HG02938 (cell line): ENCODE measurements around the gene NPPA.

Experiments used
- ATAC-seq: cut with Tn5 transposase; IDR thresholded peaks from one replicate; pipeline ENCODE4 v1.9.1; 2021; ENCODE audit warnings: mild to moderate bottlenecking, moderate library complexity; ENCODE audit not compliant: unreplicated experiment

Gene NPPA

GRCh38 chr1:11874624-11875023 lies 27.0 kb upstream of the NPPA start:
- ATAC-seq: no peak

GRCh38 chr1:11874258-11874562 lies 26.6 kb upstream of the NPPA start:
- no peak for ATAC-seq

DNA sequence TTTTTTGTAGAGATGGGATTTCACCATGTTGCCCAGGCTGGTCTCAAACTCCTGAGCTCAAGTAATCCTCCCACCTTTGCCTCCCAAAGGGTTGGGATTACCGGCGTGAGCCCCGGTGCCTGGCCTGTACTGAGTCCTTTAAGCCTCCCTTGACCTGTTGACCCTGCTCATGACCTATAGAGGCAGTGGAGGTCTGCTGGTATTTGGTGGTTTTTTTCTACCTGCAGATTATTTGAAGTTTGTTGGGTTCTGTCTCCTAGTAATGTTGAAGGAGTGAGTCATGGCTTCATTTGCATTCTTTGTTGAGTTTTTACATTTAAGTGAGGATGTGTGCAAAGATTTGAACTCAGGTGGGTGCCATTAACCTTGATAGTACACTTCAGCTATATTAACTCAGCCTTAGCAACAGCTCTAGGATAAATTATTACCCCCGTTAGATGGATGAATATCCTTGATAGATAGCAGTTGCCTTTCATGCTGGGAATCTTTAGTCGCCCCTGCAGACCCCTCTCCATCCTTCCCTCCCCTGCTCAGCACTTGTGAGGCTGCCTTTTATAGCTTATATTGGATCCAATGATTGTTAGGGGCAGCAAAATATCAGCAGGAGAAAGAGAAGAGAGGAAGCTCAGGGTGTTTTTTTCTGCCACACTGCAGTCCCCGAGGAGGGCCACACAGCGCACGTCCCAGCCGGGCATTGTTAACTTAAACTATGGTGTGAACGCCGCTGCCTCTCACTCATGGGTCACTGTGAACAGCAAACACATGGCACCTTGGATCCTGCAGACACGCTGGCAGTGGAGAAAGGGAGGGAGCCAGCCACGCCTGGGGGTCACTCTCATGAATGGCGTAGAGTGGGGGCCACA lies 26.0 kb upstream of the NPPA start:
- no peak for ATAC-seq

DNA sequence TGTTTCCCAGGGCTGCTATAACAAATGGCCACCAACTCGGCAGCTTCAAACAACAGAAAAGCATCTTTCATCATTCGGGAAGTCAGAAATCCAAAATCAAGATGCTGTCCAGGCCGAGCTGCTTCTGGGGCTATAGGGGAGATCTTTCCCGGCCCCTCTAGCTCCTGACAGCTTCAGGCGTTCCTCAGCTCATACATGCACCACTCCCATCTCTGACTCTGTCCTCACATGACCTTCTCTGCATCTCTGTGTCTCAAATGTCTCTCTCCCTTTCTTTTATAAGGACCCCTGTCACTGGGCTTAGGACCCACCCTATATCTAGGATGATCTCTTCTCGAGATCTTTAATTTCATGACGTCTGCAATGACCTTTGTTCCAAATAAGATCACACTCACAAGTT lies 25.0 kb upstream of the NPPA start:
- no peak for ATAC-seq

GRCh38 chr1:11869650-11870207 lies 22.1 kb upstream of the NPPA start:
- no peak for ATAC-seq

DNA sequence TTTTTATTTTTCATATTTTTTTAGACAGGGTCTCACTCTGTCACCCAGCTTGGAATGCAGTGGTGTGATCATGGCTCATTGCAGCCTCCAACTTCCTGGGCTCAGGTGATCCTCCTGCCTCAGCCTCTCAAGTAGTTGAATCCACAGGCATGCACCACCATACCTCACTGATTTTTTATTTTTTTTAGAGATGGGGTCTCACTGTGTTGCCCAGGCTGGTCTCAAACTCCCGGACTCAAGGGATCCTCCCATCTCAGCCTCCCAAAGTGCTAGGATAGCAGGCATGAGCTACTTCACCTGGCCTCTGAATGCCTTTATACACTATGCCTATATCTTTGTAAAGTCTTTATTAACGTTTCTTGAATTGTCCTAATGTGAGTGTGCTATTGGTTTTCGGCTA lies 21.5 kb upstream of the NPPA start:
- ATAC-seq: no peak

DNA sequence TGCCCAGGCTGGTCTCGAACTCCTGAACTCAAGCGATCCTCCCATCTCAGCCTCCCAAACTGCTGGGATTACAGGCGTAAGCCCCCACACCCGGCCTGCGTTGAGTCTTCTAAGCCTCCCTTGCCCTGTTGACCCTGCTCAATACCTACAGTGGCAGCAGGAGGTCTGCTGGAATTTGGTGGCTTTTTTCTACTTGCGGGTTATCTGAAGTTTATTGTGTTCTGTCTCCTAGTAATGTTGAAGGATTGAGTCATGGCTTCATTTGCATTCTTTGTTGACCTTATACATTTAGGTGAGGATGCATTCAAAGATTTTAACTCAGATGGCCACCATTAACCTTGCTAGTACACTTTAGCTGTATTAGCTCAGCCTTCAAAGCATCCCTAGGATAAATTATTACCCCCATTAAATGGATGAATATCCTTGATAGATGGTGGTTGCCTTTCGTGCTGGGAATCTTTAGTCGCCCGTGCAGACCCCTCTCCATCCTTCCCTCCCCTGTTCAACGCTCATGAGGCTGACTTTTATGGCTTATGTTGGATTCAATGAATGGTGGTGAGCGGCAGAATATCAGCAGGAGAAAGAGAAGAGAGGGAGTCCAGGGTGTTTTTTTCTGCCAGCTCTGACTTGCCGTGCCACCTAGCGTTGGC lies 20.9 kb upstream of the NPPA start:
- ATAC-seq: no peak

DNA sequence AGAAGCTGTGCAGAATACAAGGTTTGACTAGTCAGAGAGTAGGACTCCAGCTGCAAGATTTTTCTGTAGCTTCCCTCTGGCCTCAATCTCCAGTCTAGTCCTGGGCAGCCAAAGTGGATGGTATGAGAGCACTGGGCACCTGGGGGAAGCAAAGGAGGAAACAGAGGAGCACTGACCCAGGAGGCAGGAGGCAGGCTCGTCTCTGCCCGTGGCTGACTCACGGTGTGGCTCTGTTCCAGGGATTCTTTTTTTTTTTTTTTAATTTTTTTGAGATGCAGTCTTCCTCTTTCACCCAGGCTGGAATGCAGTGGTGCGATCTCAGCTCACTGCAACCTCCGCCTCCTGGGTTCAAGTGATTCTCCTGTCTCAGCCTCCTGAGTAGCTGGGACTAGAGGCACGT lies 15.3 kb upstream of the NPPA start:
- no peak for ATAC-seq

DNA sequence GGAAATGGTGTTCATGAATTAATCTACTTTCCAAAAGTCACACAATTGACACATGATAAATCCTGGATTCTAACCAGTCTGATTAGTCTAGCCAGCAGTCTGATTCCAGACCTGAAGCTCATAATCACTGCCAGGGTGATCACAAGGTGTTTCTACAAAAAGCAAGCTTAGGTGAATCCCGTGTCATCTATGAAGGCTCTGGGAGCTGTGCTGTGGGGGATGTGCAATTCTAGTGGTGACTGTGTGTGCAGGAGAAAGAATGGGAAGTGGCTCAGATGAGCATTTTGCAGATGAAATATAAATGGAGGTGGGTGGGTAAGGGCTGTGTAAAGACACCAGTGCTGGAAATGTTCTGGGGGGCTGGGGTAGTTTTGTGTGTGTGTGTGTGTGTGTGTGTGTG lies 13.0 kb upstream of the NPPA start:
- no peak for ATAC-seq

GRCh38 chr1:11860083-11860482 lies 12.5 kb upstream of the NPPA start:
- no peak for ATAC-seq

GRCh38 chr1:11858968-11859871 lies 11.6 kb upstream of the NPPA start:
- no peak for ATAC-seq

DNA sequence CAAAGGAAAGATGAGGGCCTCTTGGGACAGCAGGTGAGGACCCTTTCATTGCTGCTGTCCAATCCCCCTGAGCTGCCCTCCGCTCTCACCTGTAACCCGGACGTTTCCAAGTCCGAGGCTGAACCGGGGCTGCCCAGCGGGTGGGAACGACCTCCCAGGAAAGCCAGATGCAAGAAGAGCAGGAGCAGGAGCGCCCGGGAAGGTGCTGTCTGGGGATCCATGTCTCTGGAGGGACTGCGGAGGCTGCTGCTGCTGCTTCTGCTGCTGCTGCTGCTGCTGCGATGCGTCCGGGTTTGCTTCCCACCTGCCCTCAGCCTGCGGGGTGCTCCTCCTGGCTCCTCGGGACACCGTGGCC lies 11.0 kb upstream of the NPPA start, which contains the start of gene NPPB:
TSS of gene NPPB (minus strand) at position 333 of the 355 bp plus-strand sequence. CDS start at position 221, 112 bp downstream.
- ATAC-seq: no peak

DNA sequence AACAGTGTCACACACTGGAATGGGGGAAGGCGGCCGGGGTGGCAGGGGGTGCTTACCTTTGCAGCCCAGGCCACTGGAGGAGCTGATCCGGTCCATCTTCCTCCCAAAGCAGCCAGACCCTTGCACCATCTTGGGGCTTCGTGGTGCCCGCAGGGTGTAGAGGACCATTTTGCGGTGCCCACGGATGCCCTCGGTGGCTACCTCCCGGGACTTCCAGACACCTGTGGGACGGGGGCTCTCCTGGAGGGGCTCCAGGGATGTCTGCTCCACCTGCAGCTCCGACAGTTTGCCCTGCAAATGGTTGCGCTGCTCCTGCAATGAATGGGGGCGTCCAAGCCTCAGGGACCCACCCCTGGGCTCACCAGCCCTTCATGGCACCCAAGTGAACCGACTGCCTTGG lies 10.6 kb upstream of the NPPA start:
- no peak for ATAC-seq

DNA sequence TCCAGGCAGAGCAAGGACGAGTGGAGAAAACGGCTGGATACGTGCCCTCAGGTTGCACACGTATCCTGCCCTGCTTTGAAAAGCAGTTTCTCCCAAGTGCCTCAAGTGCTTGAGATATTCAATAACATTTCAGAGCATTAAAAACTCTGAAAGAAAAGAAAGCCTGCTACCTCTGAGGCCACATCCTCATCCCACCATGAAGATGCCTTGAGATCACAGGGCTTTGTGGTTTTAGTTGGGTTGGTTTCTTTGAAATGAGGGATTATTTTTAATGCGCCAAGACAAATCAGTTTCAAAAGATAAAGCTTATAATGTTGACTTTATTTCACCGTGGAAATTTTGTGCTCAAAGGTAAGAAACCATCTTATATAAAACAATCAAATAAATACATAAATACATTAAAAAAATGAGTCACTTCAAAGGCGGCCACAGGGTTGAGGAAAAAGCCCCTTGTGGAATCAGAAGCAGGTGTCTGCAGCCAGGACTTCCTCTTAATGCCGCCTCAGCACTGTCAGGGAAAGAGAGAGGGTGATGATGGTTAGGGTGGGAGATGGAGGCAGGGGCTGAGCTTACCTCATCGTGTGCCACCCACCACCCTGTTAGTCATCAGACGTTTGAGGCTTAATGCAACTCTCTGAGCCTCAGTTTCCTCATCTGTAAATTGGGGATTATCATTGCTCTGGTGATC lies 9.7 kb upstream of the NPPA start:
- no peak for ATAC-seq

DNA sequence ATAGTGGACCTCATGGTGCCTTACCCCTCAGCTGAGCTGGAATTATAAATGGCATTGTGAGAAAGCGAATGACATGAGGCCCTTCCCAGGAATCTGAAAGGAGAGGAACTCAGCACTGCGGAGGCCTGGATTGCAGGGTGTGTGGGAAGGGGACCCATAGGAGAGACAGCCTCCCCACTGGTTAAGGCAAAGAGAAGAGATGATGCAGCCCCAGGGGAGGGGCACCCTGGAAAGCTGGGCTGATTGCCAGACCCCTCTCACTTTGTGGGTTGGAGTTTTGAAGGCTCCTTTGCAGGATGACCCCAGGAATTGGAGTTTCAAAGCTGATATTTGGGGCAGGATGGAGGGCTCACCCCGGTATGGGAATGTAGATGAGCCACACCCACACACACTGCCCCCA lies 9.1 kb upstream of the NPPA start:
- no peak for ATAC-seq

DNA sequence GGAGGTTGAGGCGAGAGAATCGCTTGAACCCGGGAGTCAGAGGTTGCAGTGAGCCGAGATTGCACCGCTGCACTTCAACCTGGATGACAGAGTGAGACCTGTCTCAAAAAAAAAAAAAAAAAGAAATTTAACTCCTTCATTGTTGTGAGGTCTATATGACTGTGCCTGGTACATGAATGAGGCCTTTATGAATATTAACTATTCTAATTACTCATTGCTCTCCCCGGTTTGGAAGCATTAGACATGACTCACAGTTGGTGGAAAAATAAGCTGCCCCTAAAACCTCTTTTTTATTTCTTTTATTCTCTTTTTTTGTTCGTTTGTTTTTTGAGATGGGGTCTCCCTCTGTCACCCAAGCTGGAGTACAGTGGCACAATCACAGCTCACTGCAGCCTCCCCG lies 7.8 kb upstream of the NPPA start:
- no peak for ATAC-seq

GRCh38 chr1:11854519-11854918 lies 6.9 kb upstream of the NPPA start:
- no peak for ATAC-seq

- ATAC-seq: no peak
These were observed 3.6 kb upstream of the NPPA start for GRCh38 chr1:11851180-11851579.

- no peak for ATAC-seq
These were observed 2.6 kb upstream of the NPPA start for GRCh38 chr1:11850156-11850555.

DNA sequence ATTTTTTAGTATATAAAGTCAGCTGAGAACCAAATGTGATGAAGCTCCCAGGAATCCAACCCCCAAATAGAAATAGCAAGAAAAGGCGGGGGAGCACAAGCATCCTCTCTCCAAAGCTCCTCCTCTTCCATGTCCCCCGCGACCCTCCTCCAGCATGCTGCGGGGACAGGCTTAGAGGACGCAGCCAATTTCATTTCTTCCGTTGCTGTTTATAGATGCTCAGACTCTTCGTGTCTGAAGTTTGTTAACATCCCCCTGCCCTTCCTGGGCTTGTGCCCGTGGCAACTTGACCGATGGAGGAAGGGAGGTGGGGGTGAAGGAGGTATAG lies 754 bp upstream of the NPPA start:
- ATAC-seq: no peak
